HepG2 (cell line): Measurements from ENCODE around the gene WDR6. TPM values are rescaled to one million over a fixed set of nuclear protein-coding genes. Genes with fewer than 3 reads are reported as not detected.

Experiments
- GTF3A ChIP-seq: sonication (generic); formaldehyde crosslinking; conservative IDR thresholded peaks from 2 replicates; pipeline ENCODE4 v1.4.0; 2020; ENCODE audit warnings: mild to moderate bottlenecking, missing genetic modification reagents
- MIXL1 ChIP-seq: IDR thresholded peaks from 2 replicates; pipeline ENCODE4 v1.6.1; 2016
- POLR2AphosphoS2 ChIP-seq: IDR thresholded peaks from 2 replicates; pipeline ENCODE4 v1.6.1; 2011; ENCODE audit warnings: low read depth, low read length, improper control_type of control experiment
- RARG ChIP-seq: sonication (generic); formaldehyde crosslinking; IDR thresholded peaks from 2 replicates; pipeline ENCODE4 v1.4.0; 2020; ENCODE audit warnings: low read depth, mild to moderate bottlenecking, missing genetic modification reagents
- SP4 ChIP-seq: sonication (generic); formaldehyde crosslinking; IDR thresholded peaks from 2 replicates; pipeline ENCODE4 v1.8.1; 2023; ENCODE audit warnings: mild to moderate bottlenecking, missing genetic modification reagents
- WIZ ChIP-seq: sonication (generic); formaldehyde crosslinking; IDR thresholded peaks from 2 replicates; pipeline ENCODE4 v1.5.1; 2020; ENCODE audit warnings: mild to moderate bottlenecking, missing genetic modification reagents
- ZNF530 ChIP-seq: sonication (generic); formaldehyde crosslinking; IDR thresholded peaks from 2 replicates; pipeline ENCODE4 v1.5.0; 2020; ENCODE audit warnings: low read depth, mild to moderate bottlenecking, missing genetic modification reagents
- ZNF549 ChIP-seq: sonication (generic); formaldehyde crosslinking; IDR thresholded peaks from 2 replicates; pipeline ENCODE4 v1.5.0; 2020; ENCODE audit warnings: missing genetic modification reagents
- ZNF572 ChIP-seq: sonication (generic); formaldehyde crosslinking; IDR thresholded peaks from 2 replicates; pipeline ENCODE4 v1.5.1; 2020; ENCODE audit warnings: mild to moderate bottlenecking, missing genetic modification reagents
- ZNF883 ChIP-seq: sonication (generic); formaldehyde crosslinking; IDR thresholded peaks from 2 replicates; pipeline ENCODE4 v1.5.1; 2020; ENCODE audit warnings: mild to moderate bottlenecking, missing genetic modification reagents; ENCODE audit errors: not compliant biosample characterization
- polyA plus RNA-seq, 8 experiments: library from polyadenylated mRNA; depleted of rRNA in 3 of 8; stranded (reverse) in 7 of 8; unstranded in 1 of 8; fragments of >200 nt; fragmentation: Illumina TruSeq in 4 of 8; extraction: Trizol in 4 of 8; gene quantifications; 2 replicates each; pipeline versions ENCODE4 v1.2.1 to v1.2.3, GENCODE V29; 2011 to 2016; ENCODE audit warnings: low read depth in 4 of 8, missing spikeins in 1 of 8, mixed read lengths in 1 of 8; ENCODE audit not compliant: insufficient read depth in 1 of 8
- total RNA-seq, 5 experiments: library from RNA; depleted of rRNA; stranded (reverse); fragments of >200 nt; fragmentation: Illumina TruSeq; extraction: Trizol; gene quantifications; 2 replicates each; pipeline ENCODE4 v1.2.3, GENCODE V29; 2016; ENCODE audit warnings: low read depth in 1 of 5
- TF ChIP-seq, protein P1 (sequence below): sonication (generic); formaldehyde crosslinking; IDR thresholded peaks from 2 replicates; pipeline ENCODE4 v1.4.0; 2020; ENCODE audit warnings: low read depth, mild to moderate bottlenecking, missing genetic modification reagents
- TF ChIP-seq, protein P2 (sequence below): sonication (generic); formaldehyde crosslinking; IDR thresholded peaks from 2 replicates; pipeline ENCODE4 v1.9.0; 2021; ENCODE audit warnings: missing genetic modification reagents, borderline replicate concordance
- TF ChIP-seq, protein P3 (sequence below): IDR thresholded peaks from 2 replicates; pipeline ENCODE4 v1.6.1; 2016; ENCODE audit warnings: low read depth, control low read depth
- TF ChIP-seq, protein P4 (sequence below): sonication (generic); formaldehyde crosslinking; IDR thresholded peaks from 2 replicates; pipeline ENCODE4 v1.8.0; 2022; ENCODE audit warnings: low read depth, missing genetic modification reagents
- TF ChIP-seq, protein P5 (sequence below): IDR thresholded peaks from 2 replicates; pipeline ENCODE4 v1.6.1; 2016; ENCODE audit warnings: low read depth, missing genetic modification reagents, missing compliant biosample characterization

The WDR6 gene
- total and polyA plus RNA-seq, 2 of the 13 experiments (the other 11 are each of a cell fraction or from before 2014, with no cell fraction given): 73.4 to 139 TPM

DNA sequence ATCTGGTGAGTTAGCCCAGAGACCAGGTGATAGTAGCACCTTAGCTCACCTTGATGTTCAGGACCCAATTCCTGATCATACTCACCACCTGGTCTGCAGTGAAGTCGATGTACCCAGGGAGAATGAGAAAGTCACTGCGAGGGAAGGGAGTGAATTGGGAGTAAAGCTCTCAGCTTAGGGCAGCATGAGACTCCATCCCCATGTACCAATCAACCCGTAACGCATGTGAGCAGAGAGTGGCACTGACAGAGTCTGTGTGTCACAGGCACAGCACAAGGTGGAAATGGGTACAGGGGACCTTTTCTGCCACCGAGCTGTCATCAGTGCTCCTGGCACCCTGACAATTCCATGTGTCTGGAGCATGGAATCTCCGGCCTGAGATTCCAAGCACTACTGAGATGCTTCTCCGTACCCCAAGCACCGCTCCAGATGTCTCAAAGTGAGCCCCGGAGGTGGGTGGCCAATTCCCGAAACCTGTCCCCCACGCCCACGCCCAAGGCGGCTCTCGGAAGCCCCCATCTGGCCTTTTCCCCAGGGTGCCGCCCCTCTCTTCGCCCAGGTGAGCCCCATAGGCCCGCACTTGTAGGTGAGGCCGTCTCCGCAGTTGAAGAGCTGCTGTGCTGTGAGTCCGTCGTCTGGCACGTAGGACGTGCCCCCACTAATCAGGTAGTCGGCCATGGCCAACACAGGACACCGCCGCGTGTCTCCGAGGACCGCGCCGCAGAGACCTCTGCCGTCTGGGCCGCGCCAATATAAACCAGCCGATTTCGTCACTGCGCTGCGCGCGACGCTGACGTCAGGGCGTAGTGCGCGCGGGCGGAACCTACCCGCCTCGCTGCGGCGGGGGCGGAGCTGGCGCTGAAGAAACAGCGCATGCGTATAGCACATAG is 21.7 kb downstream of the WDR6 start, which contains the start of gene IMPDH2 (continued):
- TF ChIP-seq, protein P1, sequence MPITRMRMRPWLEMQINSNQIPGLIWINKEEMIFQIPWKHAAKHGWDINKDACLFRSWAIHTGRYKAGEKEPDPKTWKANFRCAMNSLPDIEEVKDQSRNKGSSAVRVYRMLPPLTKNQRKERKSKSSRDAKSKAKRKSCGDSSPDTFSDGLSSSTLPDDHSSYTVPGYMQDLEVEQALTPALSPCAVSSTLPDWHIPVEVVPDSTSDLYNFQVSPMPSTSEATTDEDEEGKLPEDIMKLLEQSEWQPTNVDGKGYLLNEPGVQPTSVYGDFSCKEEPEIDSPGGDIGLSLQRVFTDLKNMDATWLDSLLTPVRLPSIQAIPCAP (CRISPR knock-in tag): 0 out of 2 replicates have a peak, but pooled peaks have one; percentile 1
- TF ChIP-seq RARG (no peak), GTF3A (CRISPR knock-in tag) (no peak), MIXL1 (0 out of 2 replicates have a peak, but pooled peaks have one; percentile 75), ZNF530 (no peak), SP4 (peak; percentile 87), POLR2AphosphoS2 (peak; percentile 95), ZNF572 (no peak), ZNF883 (no peak), WIZ (CRISPR knock-in tag) (peak; percentile 89), ZNF549 (CRISPR knock-in tag) (no peak)
- TF ChIP-seq, protein P2, sequence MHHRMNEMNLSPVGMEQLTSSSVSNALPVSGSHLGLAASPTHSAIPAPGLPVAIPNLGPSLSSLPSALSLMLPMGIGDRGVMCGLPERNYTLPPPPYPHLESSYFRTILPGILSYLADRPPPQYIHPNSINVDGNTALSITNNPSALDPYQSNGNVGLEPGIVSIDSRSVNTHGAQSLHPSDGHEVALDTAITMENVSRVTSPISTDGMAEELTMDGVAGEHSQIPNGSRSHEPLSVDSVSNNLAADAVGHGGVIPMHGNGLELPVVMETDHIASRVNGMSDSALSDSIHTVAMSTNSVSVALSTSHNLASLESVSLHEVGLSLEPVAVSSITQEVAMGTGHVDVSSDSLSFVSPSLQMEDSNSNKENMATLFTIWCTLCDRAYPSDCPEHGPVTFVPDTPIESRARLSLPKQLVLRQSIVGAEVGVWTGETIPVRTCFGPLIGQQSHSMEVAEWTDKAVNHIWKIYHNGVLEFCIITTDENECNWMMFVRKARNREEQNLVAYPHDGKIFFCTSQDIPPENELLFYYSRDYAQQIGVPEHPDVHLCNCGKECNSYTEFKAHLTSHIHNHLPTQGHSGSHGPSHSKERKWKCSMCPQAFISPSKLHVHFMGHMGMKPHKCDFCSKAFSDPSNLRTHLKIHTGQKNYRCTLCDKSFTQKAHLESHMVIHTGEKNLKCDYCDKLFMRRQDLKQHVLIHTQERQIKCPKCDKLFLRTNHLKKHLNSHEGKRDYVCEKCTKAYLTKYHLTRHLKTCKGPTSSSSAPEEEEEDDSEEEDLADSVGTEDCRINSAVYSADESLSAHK (CRISPR knock-in tag): 0 out of 2 replicates have a peak, but pooled peaks have one; percentile 60
- TF ChIP-seq, protein P3, sequence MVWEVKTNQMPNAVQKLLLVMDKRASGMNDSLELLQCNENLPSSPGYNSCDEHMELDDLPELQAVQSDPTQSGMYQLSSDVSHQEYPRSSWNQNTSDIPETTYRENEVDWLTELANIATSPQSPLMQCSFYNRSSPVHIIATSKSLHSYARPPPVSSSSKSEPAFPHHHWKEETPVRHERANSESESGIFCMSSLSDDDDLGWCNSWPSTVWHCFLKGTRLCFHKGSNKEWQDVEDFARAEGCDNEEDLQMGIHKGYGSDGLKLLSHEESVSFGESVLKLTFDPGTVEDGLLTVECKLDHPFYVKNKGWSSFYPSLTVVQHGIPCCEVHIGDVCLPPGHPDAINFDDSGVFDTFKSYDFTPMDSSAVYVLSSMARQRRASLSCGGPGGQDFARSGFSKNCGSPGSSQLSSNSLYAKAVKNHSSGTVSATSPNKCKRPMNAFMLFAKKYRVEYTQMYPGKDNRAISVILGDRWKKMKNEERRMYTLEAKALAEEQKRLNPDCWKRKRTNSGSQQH (CRISPR knock-in tag): peak; percentile 84; the same call in 1 of the 2 replicates
- TF ChIP-seq, protein P4, sequence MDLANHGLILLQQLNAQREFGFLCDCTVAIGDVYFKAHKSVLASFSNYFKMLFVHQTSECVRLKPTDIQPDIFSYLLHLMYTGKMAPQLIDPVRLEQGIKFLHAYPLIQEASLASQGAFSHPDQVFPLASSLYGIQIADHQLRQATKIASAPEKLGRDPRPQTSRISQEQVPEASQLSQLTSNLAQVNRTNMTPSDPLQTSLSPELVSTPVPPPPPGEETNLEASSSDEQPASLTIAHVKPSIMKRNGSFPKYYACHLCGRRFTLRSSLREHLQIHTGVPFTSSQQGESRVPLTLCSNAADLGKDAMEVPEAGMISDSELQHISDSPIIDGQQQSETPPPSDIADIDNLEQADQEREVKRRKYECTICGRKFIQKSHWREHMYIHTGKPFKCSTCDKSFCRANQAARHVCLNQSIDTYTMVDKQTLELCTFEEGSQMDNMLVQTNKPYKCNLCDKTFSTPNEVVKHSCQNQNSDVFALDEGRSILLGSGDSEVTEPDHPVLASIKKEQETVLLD: no peak; the same call in 1 of the 2 replicates
- TF ChIP-seq, protein P5, sequence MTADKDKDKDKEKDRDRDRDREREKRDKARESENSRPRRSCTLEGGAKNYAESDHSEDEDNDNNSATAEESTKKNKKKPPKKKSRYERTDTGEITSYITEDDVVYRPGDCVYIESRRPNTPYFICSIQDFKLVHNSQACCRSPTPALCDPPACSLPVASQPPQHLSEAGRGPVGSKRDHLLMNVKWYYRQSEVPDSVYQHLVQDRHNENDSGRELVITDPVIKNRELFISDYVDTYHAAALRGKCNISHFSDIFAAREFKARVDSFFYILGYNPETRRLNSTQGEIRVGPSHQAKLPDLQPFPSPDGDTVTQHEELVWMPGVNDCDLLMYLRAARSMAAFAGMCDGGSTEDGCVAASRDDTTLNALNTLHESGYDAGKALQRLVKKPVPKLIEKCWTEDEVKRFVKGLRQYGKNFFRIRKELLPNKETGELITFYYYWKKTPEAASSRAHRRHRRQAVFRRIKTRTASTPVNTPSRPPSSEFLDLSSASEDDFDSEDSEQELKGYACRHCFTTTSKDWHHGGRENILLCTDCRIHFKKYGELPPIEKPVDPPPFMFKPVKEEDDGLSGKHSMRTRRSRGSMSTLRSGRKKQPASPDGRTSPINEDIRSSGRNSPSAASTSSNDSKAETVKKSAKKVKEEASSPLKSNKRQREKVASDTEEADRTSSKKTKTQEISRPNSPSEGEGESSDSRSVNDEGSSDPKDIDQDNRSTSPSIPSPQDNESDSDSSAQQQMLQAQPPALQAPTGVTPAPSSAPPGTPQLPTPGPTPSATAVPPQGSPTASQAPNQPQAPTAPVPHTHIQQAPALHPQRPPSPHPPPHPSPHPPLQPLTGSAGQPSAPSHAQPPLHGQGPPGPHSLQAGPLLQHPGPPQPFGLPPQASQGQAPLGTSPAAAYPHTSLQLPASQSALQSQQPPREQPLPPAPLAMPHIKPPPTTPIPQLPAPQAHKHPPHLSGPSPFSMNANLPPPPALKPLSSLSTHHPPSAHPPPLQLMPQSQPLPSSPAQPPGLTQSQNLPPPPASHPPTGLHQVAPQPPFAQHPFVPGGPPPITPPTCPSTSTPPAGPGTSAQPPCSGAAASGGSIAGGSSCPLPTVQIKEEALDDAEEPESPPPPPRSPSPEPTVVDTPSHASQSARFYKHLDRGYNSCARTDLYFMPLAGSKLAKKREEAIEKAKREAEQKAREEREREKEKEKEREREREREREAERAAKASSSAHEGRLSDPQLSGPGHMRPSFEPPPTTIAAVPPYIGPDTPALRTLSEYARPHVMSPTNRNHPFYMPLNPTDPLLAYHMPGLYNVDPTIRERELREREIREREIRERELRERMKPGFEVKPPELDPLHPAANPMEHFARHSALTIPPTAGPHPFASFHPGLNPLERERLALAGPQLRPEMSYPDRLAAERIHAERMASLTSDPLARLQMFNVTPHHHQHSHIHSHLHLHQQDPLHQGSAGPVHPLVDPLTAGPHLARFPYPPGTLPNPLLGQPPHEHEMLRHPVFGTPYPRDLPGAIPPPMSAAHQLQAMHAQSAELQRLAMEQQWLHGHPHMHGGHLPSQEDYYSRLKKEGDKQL (CRISPR knock-in tag): peak; percentile 54; the same call in 1 of the 2 replicates
